GM11168 (cell line): ENCODE data around the gene HPS6.

ENCODE experiments used
- in situ Hi-C: fragments of 300-500 bp; cut with MboI; formaldehyde crosslinking; loops from one replicate; pipeline ENCODE4 v1.12.0; 2022; ENCODE audit warnings: low sequenced_read_pairs; ENCODE audit not compliant: unreplicated experiment

The HPS6 gene

GRCh38 chr10:102115775-102116174 is 50.6 kb downstream of the HPS6 start:
- in situ Hi-C loops, result no loop called here

- in situ Hi-C loops, result no loop called here
Observed at GRCh38 chr10:102116656-102117055, 51.5 kb downstream of the HPS6 start.
